ENCODE results near the gene SEMA3F. TPM values are rescaled to one million over a fixed set of nuclear protein-coding genes. Genes with fewer than 3 reads are reported as not detected.

SEMA3F gene
- total and polyA plus RNA-seq, 2 experiments from 2014 or later = 2.3 to 67.6 TPM

DNA sequence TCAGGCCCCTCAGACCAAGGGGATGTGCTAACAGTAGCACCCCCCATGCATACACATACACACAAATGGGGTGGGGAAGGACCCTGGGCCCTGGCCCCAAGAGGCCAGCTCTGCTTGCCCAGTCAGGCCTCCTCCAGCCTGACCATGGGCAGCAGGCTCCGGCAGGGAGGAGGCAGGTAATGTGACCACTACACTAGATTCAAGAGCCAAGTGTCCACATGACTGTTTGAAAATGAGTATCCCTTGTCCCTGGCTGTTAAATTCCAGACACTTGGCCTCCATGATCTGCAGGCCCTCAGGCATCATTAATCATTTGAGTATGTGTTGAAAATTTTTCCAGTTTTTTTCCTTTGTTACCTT, 67.0 kb downstream of the SEMA3F start:
- H3K4me2 ChIP-seq = no peak overlapping the region
- peaks cover 3% of the 10 kb centered on the region; the same call in 2 of the 3 replicates for H3K4me1 Mint-ChIP-seq
- H3F3A ChIP-seq (replicated peaks; ENCODE audit: low read depth) = peaks cover 14% of the 10 kb centered on the region
- H3K4me3 Mint-ChIP-seq = no peak overlapping the region; the same call in 2 of the 3 replicates
- no peak overlapping the region for H3K27ac Mint-ChIP-seq
- H3K27me3 Mint-ChIP-seq (ENCODE audit: insufficient read depth, low read depth, poor library complexity) = peaks cover 26% of the 10 kb centered on the region
- no peaks in the 10 kb centered on the region for H3K36me3 ChIP-seq (ENCODE audit: insufficient read depth)
- H3K4me3 ChIP-seq = no peak overlapping the region
- ATAC-seq = no peak
- no peaks in the 10 kb centered on the region; the same call in 2 of the 3 replicates for H3K36me3 Mint-ChIP-seq (ENCODE audit: low read depth)
- no peaks in the 10 kb centered on the region for H4K20me1 ChIP-seq (replicated peaks; ENCODE audit: insufficient read depth)
- H3K9me3 Mint-ChIP-seq = no peaks in the 10 kb centered on the region
- no peak overlapping the region for H2AFZ ChIP-seq
- no peaks in the 10 kb centered on the region for H3K79me2 ChIP-seq (replicated peaks; ENCODE audit: insufficient read depth)
- no peak for DNase-seq (ENCODE audit: low spot score)
- no peaks in the 10 kb centered on the region for H3K9me2 ChIP-seq (ENCODE audit: insufficient read depth)
- no peak overlapping the region for H3K27ac ChIP-seq (ENCODE audit: low read depth)
- TF ChIP-seq, protein P1, sequence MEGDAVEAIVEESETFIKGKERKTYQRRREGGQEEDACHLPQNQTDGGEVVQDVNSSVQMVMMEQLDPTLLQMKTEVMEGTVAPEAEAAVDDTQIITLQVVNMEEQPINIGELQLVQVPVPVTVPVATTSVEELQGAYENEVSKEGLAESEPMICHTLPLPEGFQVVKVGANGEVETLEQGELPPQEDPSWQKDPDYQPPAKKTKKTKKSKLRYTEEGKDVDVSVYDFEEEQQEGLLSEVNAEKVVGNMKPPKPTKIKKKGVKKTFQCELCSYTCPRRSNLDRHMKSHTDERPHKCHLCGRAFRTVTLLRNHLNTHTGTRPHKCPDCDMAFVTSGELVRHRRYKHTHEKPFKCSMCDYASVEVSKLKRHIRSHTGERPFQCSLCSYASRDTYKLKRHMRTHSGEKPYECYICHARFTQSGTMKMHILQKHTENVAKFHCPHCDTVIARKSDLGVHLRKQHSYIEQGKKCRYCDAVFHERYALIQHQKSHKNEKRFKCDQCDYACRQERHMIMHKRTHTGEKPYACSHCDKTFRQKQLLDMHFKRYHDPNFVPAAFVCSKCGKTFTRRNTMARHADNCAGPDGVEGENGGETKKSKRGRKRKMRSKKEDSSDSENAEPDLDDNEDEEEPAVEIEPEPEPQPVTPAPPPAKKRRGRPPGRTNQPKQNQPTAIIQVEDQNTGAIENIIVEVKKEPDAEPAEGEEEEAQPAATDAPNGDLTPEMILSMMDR (conservative IDR thresholded peaks at IDR 0.05; ENCODE audit: low read depth in 2 of 2) = 0 out of 4 replicates have a peak, but pooled peaks of 1 of the 2 experiments have one; percentile 1
- no peak for TF ChIP-seq POLR2AphosphoS5 (IDR thresholded peaks at IDR 0.05; ENCODE audit: low read depth)
- H3K4me1 ChIP-seq (ENCODE audit: insufficient read depth) = peaks cover 5% of the 10 kb centered on the region
- H3K27me3 ChIP-seq (ENCODE audit: insufficient read depth) = peaks cover 4% of the 10 kb centered on the region

DNA sequence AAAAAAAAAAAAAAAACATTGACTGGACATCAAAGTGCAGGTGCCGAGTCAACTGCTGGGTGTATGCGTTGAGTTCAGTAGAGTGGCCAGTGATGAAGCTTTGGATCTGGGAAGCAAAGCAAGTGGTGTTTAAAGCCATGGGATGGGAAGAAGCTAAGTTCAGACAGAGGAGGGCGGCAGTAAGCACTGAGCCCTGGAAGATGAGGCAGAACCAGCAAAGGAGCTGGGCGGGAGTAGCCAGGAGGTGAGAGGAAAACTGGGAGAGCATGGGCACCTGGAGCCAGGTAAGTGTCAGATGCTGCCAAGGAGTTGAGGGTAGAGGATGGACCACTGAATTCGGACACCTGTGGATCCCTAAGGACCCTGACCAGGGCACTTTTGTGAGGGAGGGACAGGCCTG, 69.5 kb downstream of the SEMA3F start:
- H3K36me3 Mint-ChIP-seq (ENCODE audit: low read depth) = no peaks in the 10 kb centered on the region; the same call in 2 of the 3 replicates
- DNase-seq (ENCODE audit: low spot score) = peak; percentile 59
- Histone ChIP-seq H3K27me3 (ENCODE audit: insufficient read depth) (peaks cover 4% of the 10 kb centered on the region), H3K27ac (ENCODE audit: low read depth) (no peak overlapping the region), H3K4me2 (no peak overlapping the region), H3K79me2 (replicated peaks; ENCODE audit: insufficient read depth) (0 out of 2 replicates have a peak, but pooled peaks cover 6% of the 10 kb centered on the region), H4K20me1 (replicated peaks; ENCODE audit: insufficient read depth) (no peaks in the 10 kb centered on the region), H3K9me2 (ENCODE audit: insufficient read depth) (no peaks in the 10 kb centered on the region), H3K36me3 (ENCODE audit: insufficient read depth) (no peaks in the 10 kb centered on the region), H3K4me3 (no peak overlapping the region), H2AFZ (no peak overlapping the region), H3F3A (replicated peaks; ENCODE audit: low read depth) (peaks cover 19% of the 10 kb centered on the region), H3K4me1 (ENCODE audit: insufficient read depth) (peaks cover 16% of the 10 kb centered on the region)
- H3K27ac Mint-ChIP-seq = no peak overlapping the region
- H3K9me3 Mint-ChIP-seq = no peaks in the 10 kb centered on the region
- TF ChIP-seq, protein P2, sequence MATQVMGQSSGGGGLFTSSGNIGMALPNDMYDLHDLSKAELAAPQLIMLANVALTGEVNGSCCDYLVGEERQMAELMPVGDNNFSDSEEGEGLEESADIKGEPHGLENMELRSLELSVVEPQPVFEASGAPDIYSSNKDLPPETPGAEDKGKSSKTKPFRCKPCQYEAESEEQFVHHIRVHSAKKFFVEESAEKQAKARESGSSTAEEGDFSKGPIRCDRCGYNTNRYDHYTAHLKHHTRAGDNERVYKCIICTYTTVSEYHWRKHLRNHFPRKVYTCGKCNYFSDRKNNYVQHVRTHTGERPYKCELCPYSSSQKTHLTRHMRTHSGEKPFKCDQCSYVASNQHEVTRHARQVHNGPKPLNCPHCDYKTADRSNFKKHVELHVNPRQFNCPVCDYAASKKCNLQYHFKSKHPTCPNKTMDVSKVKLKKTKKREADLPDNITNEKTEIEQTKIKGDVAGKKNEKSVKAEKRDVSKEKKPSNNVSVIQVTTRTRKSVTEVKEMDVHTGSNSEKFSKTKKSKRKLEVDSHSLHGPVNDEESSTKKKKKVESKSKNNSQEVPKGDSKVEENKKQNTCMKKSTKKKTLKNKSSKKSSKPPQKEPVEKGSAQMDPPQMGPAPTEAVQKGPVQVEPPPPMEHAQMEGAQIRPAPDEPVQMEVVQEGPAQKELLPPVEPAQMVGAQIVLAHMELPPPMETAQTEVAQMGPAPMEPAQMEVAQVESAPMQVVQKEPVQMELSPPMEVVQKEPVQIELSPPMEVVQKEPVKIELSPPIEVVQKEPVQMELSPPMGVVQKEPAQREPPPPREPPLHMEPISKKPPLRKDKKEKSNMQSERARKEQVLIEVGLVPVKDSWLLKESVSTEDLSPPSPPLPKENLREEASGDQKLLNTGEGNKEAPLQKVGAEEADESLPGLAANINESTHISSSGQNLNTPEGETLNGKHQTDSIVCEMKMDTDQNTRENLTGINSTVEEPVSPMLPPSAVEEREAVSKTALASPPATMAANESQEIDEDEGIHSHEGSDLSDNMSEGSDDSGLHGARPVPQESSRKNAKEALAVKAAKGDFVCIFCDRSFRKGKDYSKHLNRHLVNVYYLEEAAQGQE (IDR thresholded peaks at IDR 0.05; ENCODE audit: unreplicated experiment) = no peak
- TF ChIP-seq, protein P1 (conservative IDR thresholded peaks at IDR 0.05; ENCODE audit: low read depth in 2 of 2) = peak in 1 of 2 experiments; percentile 59; a peak in 3 of 4 replicates
- peaks cover 16% of the 10 kb centered on the region for H3K4me1 Mint-ChIP-seq
- no peak for ATAC-seq
- H3K4me3 Mint-ChIP-seq = no peak overlapping the region
- peaks cover 31% of the 10 kb centered on the region for H3K27me3 Mint-ChIP-seq (ENCODE audit: insufficient read depth, low read depth, poor library complexity)

All from GM23338 (cell line).